Subcutaneous adipose tissue (tissue), 4 donors: ENCODE data around the gene NRXN2. TPM values are rescaled to one million over a fixed set of nuclear protein-coding genes. Genes with fewer than 3 reads are reported as not detected.

Experiments
- total RNA-seq, 4 donors: library from RNA; depleted of rRNA; stranded (reverse); fragments of >200 nt; gene quantifications; one replicate each; pipeline ENCODE4 v1.1.0, GENCODE V29; 2016
- TF ChIP-seq, protein P1 (sequence below): fragments of 450-650 bp; IDR thresholded peaks from one replicate; pipeline ENCODE4 v1.5.1; 2016; ENCODE audit warnings: low read depth, mild to moderate bottlenecking, control low read depth, antibody characterized with exemption, moderate library complexity

Gene NRXN2
- total RNA-seq, 4 donors from 2014 or later, result 0.16 to 7.0 (median 2.9) TPM

DNA sequence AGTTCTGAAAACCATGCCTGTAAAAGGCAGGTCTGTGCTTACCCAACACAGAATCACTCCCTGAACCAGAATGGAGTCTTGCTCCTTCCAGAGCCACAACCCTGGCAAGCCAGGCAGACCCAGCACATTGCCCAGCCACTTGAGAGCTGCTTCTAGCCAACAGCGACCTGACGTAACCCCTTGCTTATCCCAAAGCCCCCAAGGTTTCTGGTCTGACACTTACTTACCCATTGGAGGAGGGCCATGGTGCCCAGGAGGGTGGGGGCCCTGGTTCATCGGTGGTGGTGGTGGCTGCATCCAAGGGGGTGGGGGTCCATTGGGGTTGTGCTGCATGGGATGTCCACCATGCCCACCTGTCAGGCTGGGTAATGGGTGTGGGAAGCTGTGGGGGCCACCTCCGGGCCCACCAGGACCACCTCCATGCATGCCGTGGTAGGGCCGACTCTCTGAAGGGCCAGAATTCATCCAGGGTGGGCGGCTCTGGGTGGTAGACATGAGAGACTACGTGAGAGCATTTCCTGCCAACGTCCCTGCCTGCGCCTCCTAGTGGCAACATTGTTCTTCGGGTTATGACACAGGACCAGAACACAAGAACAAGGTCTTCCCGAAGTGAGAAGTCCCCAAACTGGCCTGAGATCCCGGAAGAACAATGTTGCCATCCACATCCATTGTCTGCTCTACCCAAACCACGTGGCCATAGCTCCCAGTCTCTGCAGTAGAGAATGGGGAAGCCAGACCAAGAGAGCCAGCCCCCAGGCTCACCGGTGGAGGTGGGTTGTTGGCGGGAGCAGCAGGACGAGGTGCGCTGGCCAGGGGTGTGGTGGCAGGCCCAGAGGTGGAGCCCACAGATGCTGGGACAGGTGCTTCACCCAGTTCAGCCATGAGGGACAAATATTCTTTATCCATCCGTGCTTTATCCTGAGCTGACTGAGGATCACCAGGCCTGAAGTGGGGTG lies 44.6 kb upstream of the NRXN2 start:
- TF ChIP-seq, protein P1, sequence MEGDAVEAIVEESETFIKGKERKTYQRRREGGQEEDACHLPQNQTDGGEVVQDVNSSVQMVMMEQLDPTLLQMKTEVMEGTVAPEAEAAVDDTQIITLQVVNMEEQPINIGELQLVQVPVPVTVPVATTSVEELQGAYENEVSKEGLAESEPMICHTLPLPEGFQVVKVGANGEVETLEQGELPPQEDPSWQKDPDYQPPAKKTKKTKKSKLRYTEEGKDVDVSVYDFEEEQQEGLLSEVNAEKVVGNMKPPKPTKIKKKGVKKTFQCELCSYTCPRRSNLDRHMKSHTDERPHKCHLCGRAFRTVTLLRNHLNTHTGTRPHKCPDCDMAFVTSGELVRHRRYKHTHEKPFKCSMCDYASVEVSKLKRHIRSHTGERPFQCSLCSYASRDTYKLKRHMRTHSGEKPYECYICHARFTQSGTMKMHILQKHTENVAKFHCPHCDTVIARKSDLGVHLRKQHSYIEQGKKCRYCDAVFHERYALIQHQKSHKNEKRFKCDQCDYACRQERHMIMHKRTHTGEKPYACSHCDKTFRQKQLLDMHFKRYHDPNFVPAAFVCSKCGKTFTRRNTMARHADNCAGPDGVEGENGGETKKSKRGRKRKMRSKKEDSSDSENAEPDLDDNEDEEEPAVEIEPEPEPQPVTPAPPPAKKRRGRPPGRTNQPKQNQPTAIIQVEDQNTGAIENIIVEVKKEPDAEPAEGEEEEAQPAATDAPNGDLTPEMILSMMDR, result no peak

DNA sequence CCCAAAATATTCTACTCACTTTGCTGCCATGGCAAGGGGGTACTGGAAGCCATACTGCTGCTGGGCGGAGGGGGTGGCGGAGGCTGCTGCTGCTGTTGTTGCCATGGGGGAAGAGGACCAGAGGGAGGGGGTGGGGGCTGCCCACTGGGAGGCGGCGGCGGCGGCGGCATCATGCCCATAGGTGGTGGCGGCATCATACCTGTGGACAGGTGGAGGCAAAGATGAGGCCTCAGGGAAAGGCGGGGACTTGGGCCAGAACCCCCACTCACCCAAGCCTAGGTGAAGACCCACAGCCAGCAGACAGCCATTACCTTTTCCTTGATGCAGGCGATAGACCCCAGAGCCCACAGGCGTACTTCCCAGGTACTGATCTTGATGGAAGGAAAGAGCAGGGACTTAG lies 43.9 kb upstream of the NRXN2 start:
- TF ChIP-seq, protein P1, result no peak

DNA sequence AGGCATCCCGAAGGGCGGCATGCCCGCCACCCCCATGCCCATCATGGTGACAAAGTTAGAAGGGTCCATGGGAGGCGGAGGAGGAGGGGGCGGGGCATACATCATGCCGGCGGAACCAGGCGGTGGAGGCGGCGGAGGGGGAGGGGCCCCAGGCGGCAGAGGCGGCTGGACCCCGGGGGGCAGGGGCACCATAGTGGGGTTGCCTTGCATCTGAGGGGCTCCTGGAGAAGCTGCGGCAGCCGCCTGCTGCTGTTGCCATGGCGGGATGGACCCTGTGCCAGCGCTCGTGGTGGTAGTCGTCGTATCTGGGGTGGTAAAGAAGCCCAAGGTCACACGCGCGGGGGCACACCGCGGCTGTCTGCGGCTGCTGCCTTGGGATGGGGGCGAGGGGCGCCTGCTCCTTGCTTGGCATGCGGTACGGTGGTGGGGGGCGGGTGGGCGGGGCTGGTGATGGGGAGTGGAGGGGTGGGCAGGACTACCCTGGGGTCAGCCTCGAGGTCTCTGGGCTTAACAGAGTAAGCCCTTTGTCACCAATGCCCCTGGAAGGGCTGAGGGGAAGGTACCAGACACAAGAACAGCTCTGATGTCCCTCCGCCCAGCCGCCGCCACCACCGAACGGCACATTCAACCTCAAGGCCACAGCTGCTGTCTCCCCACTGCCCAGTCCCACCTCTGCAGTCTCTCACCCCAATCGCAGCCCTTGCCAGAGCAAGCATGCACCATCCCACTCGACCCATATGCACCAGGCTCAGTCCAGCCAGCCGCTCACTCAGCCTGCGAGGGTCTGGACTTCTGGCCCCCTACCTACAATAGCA lies 43.1 kb upstream of the NRXN2 start:
- TF ChIP-seq, protein P1, result no peak

DNA sequence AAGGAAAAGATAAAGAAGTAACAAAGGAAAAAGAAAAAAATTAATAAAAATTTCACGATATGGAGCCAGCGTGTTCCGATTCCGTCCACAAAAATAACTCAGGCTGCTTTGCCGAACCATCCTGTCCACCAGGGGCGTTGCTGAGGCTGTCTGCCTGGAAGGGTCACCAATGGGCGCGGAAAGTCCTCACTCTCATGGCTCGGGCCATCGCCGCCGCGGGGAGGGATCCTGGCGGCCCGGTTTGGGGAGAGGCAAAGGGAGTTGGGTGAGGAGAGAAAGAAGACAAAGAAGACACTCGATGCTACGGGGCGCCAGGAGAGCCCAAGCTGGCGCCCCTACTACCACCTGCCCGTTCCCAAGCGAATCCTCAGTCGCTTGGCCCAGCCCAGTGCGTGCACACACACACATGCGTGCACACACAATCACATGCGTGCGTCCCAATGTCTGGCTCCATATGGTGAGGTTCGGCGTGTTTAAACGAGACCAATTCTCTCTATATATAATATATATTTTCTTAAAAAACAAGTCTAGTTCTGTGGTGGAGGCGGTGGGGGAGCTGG lies 42.4 kb upstream of the NRXN2 start:
- TF ChIP-seq, protein P1, result no peak

DNA sequence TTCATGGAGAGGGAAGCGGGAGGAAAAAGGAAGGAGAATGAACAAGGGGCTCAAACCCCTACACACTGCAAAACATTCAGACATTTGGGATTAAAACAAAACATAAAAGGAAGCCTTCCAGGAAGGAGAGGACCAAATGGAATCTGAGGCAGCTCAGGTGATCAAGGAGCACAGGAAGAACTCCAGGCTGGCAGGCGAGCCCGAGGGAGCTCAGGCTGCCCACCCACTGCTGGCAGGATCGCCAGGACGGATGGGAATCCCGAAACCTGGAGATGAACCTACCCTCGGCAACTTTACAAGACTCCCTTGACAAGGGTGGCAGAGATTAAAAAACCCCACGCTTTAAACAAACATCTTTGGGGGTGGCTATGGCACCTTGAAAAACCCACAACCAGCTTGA lies 41.8 kb upstream of the NRXN2 start:
- TF ChIP-seq, protein P1, result no peak

DNA sequence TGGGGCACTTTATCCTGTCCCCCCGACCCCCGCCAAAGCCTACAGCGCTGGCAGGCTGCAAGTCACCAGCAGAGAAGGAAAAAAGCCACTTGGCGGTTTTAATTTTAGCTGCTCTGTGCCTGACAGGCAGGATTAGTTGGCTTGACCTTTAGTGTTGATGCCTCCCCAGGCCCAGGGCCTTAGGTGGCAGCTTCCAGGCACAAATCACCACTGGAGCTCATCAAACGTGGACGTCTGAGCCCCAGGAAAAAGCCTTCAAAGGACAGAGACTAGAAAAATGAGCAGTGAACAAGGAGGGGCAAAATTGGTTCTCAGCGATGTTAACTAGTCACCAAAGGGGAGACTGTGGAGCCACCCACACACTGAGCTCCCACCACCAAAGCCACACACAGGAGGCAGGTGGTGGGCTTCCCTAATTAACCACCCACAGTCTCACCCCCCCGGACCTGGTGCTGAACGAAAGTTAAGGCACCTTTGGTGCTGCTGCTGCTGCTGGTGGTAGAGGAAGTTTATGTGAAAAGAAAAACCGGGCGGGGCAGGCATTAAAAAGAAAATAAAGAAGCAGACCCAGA lies 41.1 kb upstream of the NRXN2 start:
- TF ChIP-seq, protein P1, result no peak
